Fibroblast of the aortic adventitia (primary cell): ENCODE results near the gene TPD52L2. TPM values are rescaled to one million over a fixed set of nuclear protein-coding genes. Genes with fewer than 3 reads are reported as not detected.

Experiments
- DNase-seq: peaks from one replicate; pipeline ENCODE4 v3.0.0-alpha.2; 2010; ENCODE audit warnings: low read depth
- H3K4me3 ChIP-seq: 2 replicates; pipeline ENCODE4 v1.5.1; 2011; ENCODE audit warnings: low read depth, mild to moderate bottlenecking, control low read depth, low read length, moderate library complexity
- CTCF ChIP-seq: IDR thresholded peaks from 2 replicates; pipeline ENCODE4 v1.5.1; 2011; ENCODE audit warnings: mild to moderate bottlenecking, low read length, control low read depth, inconsistent platforms; ENCODE audit not compliant: insufficient read depth
- total RNA-seq: library from RNA; depleted of rRNA; stranded (reverse); fragments of >200 nt; gene quantifications from 2 replicates; pipeline ENCODE4 v1.2.3, GENCODE V29; 2012; ENCODE audit warnings: low replicate concordance

Gene TPD52L2
- total RNA-seq = 100 and 136 TPM in 2 replicates

- peak within 1 kb of the TSS; percentile 97 for H3K4me3 ChIP-seq
- TF ChIP-seq CTCF = no peak
- peak; percentile 96 for DNase-seq
Observed at GRCh38 chr20:63864978-63865640, at the start of gene TPD52L2. TSS of gene TPD52L2 (plus strand) at chr20:63865270. CDS start at chr20:63865366, 96 bp downstream.

GRCh38 chr20:63815615-63816253 is 49.3 kb upstream of the TPD52L2 start:
- no peak overlapping the region for H3K4me3 ChIP-seq
- TF ChIP-seq CTCF = no peak
- DNase-seq = no peak

- peak; percentile 41 for TF ChIP-seq CTCF
- H3K4me3 ChIP-seq = no peak overlapping the region
- DNase-seq = peak; percentile 46
Observed at GRCh38 chr20:63819224-63819921, 45.7 kb upstream of the TPD52L2 start.

- no peak for TF ChIP-seq CTCF
- DNase-seq = no peak
- H3K4me3 ChIP-seq = no peak overlapping the region
Observed at GRCh38 chr20:63821811-63822210, 43.3 kb upstream of the TPD52L2 start.

- no peak overlapping the region for H3K4me3 ChIP-seq
- TF ChIP-seq CTCF = no peak
- DNase-seq = no peak
Observed at GRCh38 chr20:63822276-63822696, 42.8 kb upstream of the TPD52L2 start.

GRCh38 chr20:63823691-63824311 is 41.3 kb upstream of the TPD52L2 start:
- H3K4me3 ChIP-seq = no peak overlapping the region
- TF ChIP-seq CTCF = no peak
- DNase-seq = no peak
